Liver (tissue), 9 donors: Measurements from ENCODE around the gene MAL. TPM values are rescaled to one million over a fixed set of nuclear protein-coding genes. Genes with fewer than 3 reads are reported as not detected.

Source experiments
- DNase-seq: peaks from one replicate; pipeline ENCODE4 v3.0.0-alpha.2; 2017; ENCODE audit warnings: low spot score
- H3K27ac ChIP-seq, 2 donors: one replicate each; pipeline ENCODE4 v1.7.0; 2013; ENCODE audit warnings: inconsistent platforms in 2 of 2, low read length in 2 of 2, control low read depth in 1 of 2, low read depth in 1 of 2, mild to moderate bottlenecking in 1 of 2
- H3K27me3 ChIP-seq, 4 donors: one replicate each; pipeline versions ENCODE4 v1.6.1 to v1.7.0; 2013; ENCODE audit warnings: low read length in 3 of 4, inconsistent platforms in 1 of 4, mild to moderate bottlenecking in 1 of 4, moderate library complexity in 1 of 4; ENCODE audit not compliant: control insufficient read depth in 4 of 4, insufficient read depth in 4 of 4
- H3K36me3 ChIP-seq, 4 donors: one replicate each; pipeline versions ENCODE4 v1.6.1 to v1.7.0; 2013; ENCODE audit warnings: low read length in 3 of 4, mild to moderate bottlenecking in 3 of 4, low read depth in 1 of 4, moderate library complexity in 1 of 4; ENCODE audit not compliant: control insufficient read depth in 4 of 4, insufficient read depth in 3 of 4
- H3K4me1 ChIP-seq, 4 donors: one replicate each; pipeline versions ENCODE4 v1.6.1 to v1.7.0; 2013; ENCODE audit warnings: low read length in 3 of 4, mild to moderate bottlenecking in 3 of 4, moderate library complexity in 1 of 4; ENCODE audit not compliant: control insufficient read depth in 4 of 4, insufficient read depth in 4 of 4
- H3K4me3 ChIP-seq, 3 donors: one replicate each; pipeline versions ENCODE4 v1.6.1 to v1.7.0; 2013; ENCODE audit warnings: low read length in 3 of 3, control low read depth in 1 of 3, low read depth in 1 of 3, mild to moderate bottlenecking in 1 of 3
- H3K9ac ChIP-seq, 2 donors: one replicate each; pipeline ENCODE4 v1.7.0; 2013; ENCODE audit warnings: low read length in 2 of 2, mild to moderate bottlenecking in 2 of 2, moderate library complexity in 2 of 2, control low read depth in 1 of 2, low read depth in 1 of 2
- H3K9me3 ChIP-seq, 4 donors: one replicate each; pipeline versions ENCODE4 v1.6.1 to v1.7.0; 2013; ENCODE audit warnings: low read length in 3 of 4; ENCODE audit not compliant: control insufficient read depth in 4 of 4
- EGR1 ChIP-seq, 2 donors: IDR thresholded peaks; 2 replicates each; pipeline ENCODE4 v1.6.1; 2016 to 2018; ENCODE audit warnings: antibody characterized with exemption in 2 of 2, low read depth in 2 of 2
- FOXA1 ChIP-seq: IDR thresholded peaks from 2 replicates; pipeline ENCODE4 v1.6.1; 2016; ENCODE audit warnings: antibody characterized with exemption
- FOXA2 ChIP-seq: IDR thresholded peaks from 2 replicates; pipeline ENCODE4 v1.6.1; 2016; ENCODE audit warnings: antibody characterized with exemption
- GABPA ChIP-seq, 2 donors: IDR thresholded peaks in 1 of 2; conservative IDR thresholded peaks in 1 of 2; 2 replicates each; pipeline ENCODE4 v1.6.1; 2016; ENCODE audit warnings: antibody characterized with exemption in 2 of 2, mild to moderate bottlenecking in 1 of 2, moderate library complexity in 1 of 2
- HNF4G ChIP-seq: IDR thresholded peaks from 2 replicates; pipeline ENCODE4 v1.6.1; 2016; ENCODE audit warnings: antibody characterized with exemption
- RAD21 ChIP-seq, 2 donors: IDR thresholded peaks; 2 replicates each; pipeline ENCODE4 v1.6.1; 2016; ENCODE audit warnings: antibody characterized with exemption in 2 of 2, mild to moderate bottlenecking in 2 of 2
- REST ChIP-seq: IDR thresholded peaks from 2 replicates; pipeline ENCODE4 v1.6.1; 2016; ENCODE audit warnings: antibody characterized with exemption, mild to moderate bottlenecking
- RXRA ChIP-seq, 2 donors: IDR thresholded peaks; 2 replicates each; pipeline ENCODE4 v1.6.1; 2017 to 2018; ENCODE audit warnings: antibody characterized with exemption in 2 of 2, mild to moderate bottlenecking in 1 of 2
- SP1 ChIP-seq: IDR thresholded peaks from 2 replicates; pipeline ENCODE4 v1.6.1; 2018; ENCODE audit warnings: antibody characterized with exemption, mild to moderate bottlenecking
- TAF1 ChIP-seq: conservative IDR thresholded peaks from 2 replicates; pipeline ENCODE4 v1.6.1; 2016; ENCODE audit warnings: antibody characterized with exemption, mild to moderate bottlenecking
- ZBTB33 ChIP-seq: IDR thresholded peaks from 2 replicates; pipeline ENCODE4 v1.6.1; 2016; ENCODE audit warnings: antibody characterized with exemption
- WGBS: extraction: QIAGEN DNeasy Blood & Tissue Kit; methylation state at CpG from one replicate; pipeline ENCODE4 v1.1.7; 2013; 5-methylcytosine and 5-hydroxymethylcytosine counted together
- polyA plus RNA-seq, 2 donors: library from polyadenylated mRNA; stranded (reverse) in 1 of 2; unstranded in 1 of 2; fragments of 200-250 nt in 1 of 2; fragments of >200 nt in 1 of 2; fragmentation: Nextera tagmentation in 1 of 2; extraction: Ambion mirVana in 1 of 2; gene quantifications; one replicate each; pipeline versions ENCODE4 v1.2.1 to v1.2.3, GENCODE V29; 2013 to 2015
- total RNA-seq, 2 donors: library from RNA; depleted of rRNA; stranded (reverse); fragments of >200 nt; gene quantifications; one replicate each; pipeline ENCODE4 v1.2.3, GENCODE V29; 2014
- TF ChIP-seq, protein P1 (sequence below): IDR thresholded peaks from 2 replicates; pipeline ENCODE4 v1.6.1; 2016; ENCODE audit warnings: antibody characterized with exemption
- donor health status: healthy.
- donor health status: healthy.
- donor health status: healthy.
- donor health status: healthy.
- donor health status: healthy.

The MAL gene
- total and polyA plus RNA-seq, 4 donors: 0.51 TPM; not detected in 3

DNA sequence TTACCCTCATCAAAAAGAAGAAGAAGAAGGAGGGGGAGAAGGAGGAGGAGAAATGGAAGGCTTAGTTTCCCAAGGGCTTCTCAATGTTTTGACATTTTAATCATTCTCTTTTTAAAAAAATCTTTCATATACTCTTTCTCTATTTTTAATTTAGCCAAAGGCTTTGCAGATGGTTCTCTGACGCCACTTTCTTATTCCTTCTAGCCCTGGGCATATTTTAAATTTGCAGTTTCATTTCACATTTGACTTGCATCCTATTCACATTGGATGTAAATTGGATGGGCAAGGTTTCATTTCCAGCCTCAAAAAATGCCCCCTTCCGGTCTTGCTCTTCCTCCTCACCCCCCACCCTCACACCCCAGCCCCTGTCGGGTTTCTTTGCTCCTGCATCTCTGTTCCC lies 29.8 kb downstream of the MAL start:
- H3K27me3 ChIP-seq: peaks cover 0 to 4% (median 0%) of the 10 kb centered on the region in 4 donors
- 49% methylated on average over 3 of the region's 3 CpGs for WGBS

DNA sequence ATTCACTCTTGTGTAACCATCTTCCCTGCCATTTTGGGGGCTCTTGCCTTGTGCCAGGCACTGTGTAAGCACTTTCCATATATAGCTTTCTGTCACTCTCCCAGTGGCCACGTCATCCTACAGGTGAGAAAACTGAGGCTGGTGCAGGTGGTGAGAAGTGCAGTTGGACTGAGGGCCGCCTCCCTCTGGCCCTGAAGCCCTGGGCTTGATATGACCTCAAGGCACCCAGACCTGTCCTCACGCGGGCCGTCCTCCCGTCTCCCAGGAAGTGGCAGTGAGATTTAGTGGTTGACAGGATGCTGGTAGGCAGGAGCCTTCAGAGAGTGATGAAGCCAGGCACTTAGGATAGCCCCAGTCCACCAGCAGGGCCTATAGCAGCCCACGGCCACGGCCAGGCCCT lies 30.5 kb downstream of the MAL start:
- H3K9me3 ChIP-seq: no peaks in the 10 kb centered on the region
- no peaks in the 10 kb centered on the region for H3K4me1 ChIP-seq
- H3K9ac ChIP-seq: no peak overlapping the region
- no peak overlapping the region for H3K27ac ChIP-seq
- DNase-seq: no peak
- H3K27me3 ChIP-seq: peaks cover 0 to 4% (median 0%) of the 10 kb centered on the region in 4 donors
- no peaks in the 10 kb centered on the region for H3K36me3 ChIP-seq
- WGBS: 81% methylated on average over 8 of the region's 8 CpGs
- no peak for TF ChIP-seq FOXA1
- no peak for TF ChIP-seq REST
- no peak for TF ChIP-seq TAF1
- H3K4me3 ChIP-seq: no peak overlapping the region

More for the DNA sequence above, 29.8 kb downstream of the MAL start:
- H3K36me3 ChIP-seq: no peaks in the 10 kb centered on the region
- H3K9ac ChIP-seq: no peak overlapping the region
- no peaks in the 10 kb centered on the region for H3K9me3 ChIP-seq
- DNase-seq: no peak
- H3K4me3 ChIP-seq: no peak overlapping the region
- no peaks in the 10 kb centered on the region for H3K4me1 ChIP-seq
- H3K27ac ChIP-seq: no peak overlapping the region
- TF ChIP-seq HNF4G: no peak
- TF ChIP-seq EGR1 (IDR thresholded peaks at IDR 0.05; ENCODE audit: low read depth in 2 of 2): no peak
- no peak for TF ChIP-seq RXRA (IDR thresholded peaks at IDR 0.05)
- no peak for TF ChIP-seq RAD21 (IDR thresholded peaks at IDR 0.05)
- no peak for TF ChIP-seq ZBTB33
- TF ChIP-seq, protein P1, sequence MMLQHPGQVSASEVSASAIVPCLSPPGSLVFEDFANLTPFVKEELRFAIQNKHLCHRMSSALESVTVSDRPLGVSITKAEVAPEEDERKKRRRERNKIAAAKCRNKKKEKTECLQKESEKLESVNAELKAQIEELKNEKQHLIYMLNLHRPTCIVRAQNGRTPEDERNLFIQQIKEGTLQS: no peak
- TF ChIP-seq TAF1: no peak
- no peak for TF ChIP-seq GABPA (IDR thresholded peaks at IDR 0.05 in 1 of 2, conservative IDR thresholded peaks at IDR 0.05 in 1 of 2)
- no peak for TF ChIP-seq SP1
- no peak for TF ChIP-seq FOXA2
